K562 (cell line): ENCODE measurements around the gene NUP214. TPM values are rescaled to one million over a fixed set of nuclear protein-coding genes. Genes with fewer than 3 reads are reported as not detected.

ENCODE experiments used
- ATAC-seq: fragments of 200-7000 bp; cut with Tn5 transposase; 3 replicates; pipeline ENCODE4 v1.9.1; 2020; ENCODE audit warnings: moderate library complexity
- BruUV-seq: library from RNA; stranded (reverse); fragments of 400-500 nt; replicated peaks from 2 replicates; lab custom pipeline; 2021; lab: Mats Ljungman, UMichigan
- CTCF ChIA-PET: fragments of 300-600 bp; formaldehyde crosslinking; extraction: SDS; loops from one replicate; lab custom pipeline; 2021; ENCODE audit warnings: low intra/inter-chr PET ratio; lab: Yijun Ruan, JAX
- POLR2A ChIA-PET: fragments of 300-600, 350-650 bp; sonication (Branson Sonifier 250); formaldehyde crosslinking; extraction: SDS; loops from one replicate; lab custom pipeline; 2021; ENCODE audit warnings: antibody characterized with exemption, inconsistent platforms; lab: Yijun Ruan, JAX
- DNase-seq, 4 experiments: peaks; one replicate each; pipeline versions ENCODE4 v3.0.0 to v3.0.0-alpha.2; 2011 to 2018; ENCODE audit warnings: low spot score in 3 of 4, mixed read lengths in 3 of 4; ENCODE audit errors: extremely low read depth in 1 of 4
- FAIRE-seq: peaks from 2 replicates; lab custom pipeline; 2011; peaks lifted over from hg19 to GRCh38; lab: Jason Lieb, UNC
- H2AFZ ChIP-seq: 2 replicates; pipeline ENCODE4 v1.6.0; 2011; ENCODE audit warnings: low read depth, low read length, control low read depth, inconsistent platforms
- H3K27ac ChIP-seq: fragments of 200-600 bp; 3 replicates; pipeline ENCODE4 v1.8.0; 2011; ENCODE audit warnings: low read depth, mild to moderate bottlenecking, control low read depth, inconsistent platforms, low read length, moderate library complexity, mixed read lengths; ENCODE audit errors: extremely low read depth
- H3K27me3 ChIP-seq, 2 experiments: fragments of 300-600 bp in 1 of 2; 2 replicates in 1 of 2; 3 replicates in 1 of 2; pipeline versions ENCODE4 v1.6.0 to v1.8.0; 2011; ENCODE audit warnings: inconsistent platforms in 2 of 2, low read length in 2 of 2, mild to moderate bottlenecking in 1 of 2, mixed read lengths in 1 of 2, moderate library complexity in 1 of 2; ENCODE audit not compliant: control insufficient read depth in 2 of 2, insufficient read depth in 2 of 2
- H3K36me3 ChIP-seq: fragments of 300-600 bp; 3 replicates; pipeline ENCODE4 v1.8.0; 2011; ENCODE audit warnings: mild to moderate bottlenecking, low read length, inconsistent platforms; ENCODE audit not compliant: control insufficient read depth, insufficient read depth
- H3K4me1 ChIP-seq, 2 experiments: fragments of 200-600 bp in 1 of 2; replicated peaks in 1 of 2; 2 replicates in 1 of 2; 3 replicates in 1 of 2; pipeline versions ENCODE4 v1.5.1 to v1.8.0; 2011; ENCODE audit warnings: inconsistent platforms in 2 of 2, low read length in 2 of 2, mild to moderate bottlenecking in 1 of 2, mixed read lengths in 1 of 2, moderate library complexity in 1 of 2; ENCODE audit not compliant: control insufficient read depth in 2 of 2, insufficient read depth in 2 of 2
- H3K4me2 ChIP-seq: 2 replicates; pipeline ENCODE4 v1.6.1; 2011; ENCODE audit warnings: low read length, control low read depth, inconsistent platforms, mixed read lengths; ENCODE audit not compliant: insufficient read depth
- H3K4me3 ChIP-seq: fragments of 200-600 bp; sonication (generic), shearing (Covaris generic); 2 replicates; pipeline ENCODE4 v1.5.1; 2016; ENCODE audit warnings: control low read depth, inconsistent platforms
- H3K79me2 ChIP-seq: fragments of 200-600 bp; 3 replicates; pipeline ENCODE4 v1.8.0; 2011; ENCODE audit warnings: low read length, inconsistent platforms; ENCODE audit not compliant: control insufficient read depth, insufficient read depth
- H3K9ac ChIP-seq, 2 experiments: 2 replicates each; pipeline versions ENCODE4 v1.6.0 to v1.6.1; 2011; ENCODE audit warnings: low read depth in 2 of 2, low read length in 2 of 2, control low read depth in 1 of 2, inconsistent platforms in 1 of 2, mild to moderate bottlenecking in 1 of 2, mixed read lengths in 1 of 2; ENCODE audit not compliant: insufficient read depth in 1 of 2
- H3K9me1 ChIP-seq: one replicate; pipeline ENCODE4 v1.6.0; 2011; ENCODE audit warnings: inconsistent platforms, mild to moderate bottlenecking, low read length, moderate library complexity; ENCODE audit not compliant: control insufficient read depth, insufficient read depth
- H3K9me3 ChIP-seq: replicated peaks from 2 replicates; pipeline ENCODE4 v1.5.1; 2011; ENCODE audit warnings: low read depth, low read length, inconsistent platforms; ENCODE audit not compliant: control insufficient read depth, insufficient read depth
- H4K20me1 ChIP-seq: replicated peaks from 2 replicates; pipeline ENCODE4 v1.6.1; 2011; ENCODE audit warnings: low read length, inconsistent platforms, mixed read lengths; ENCODE audit not compliant: control insufficient read depth, insufficient read depth
- GTF2F1 ChIP-seq: IDR thresholded peaks from 2 replicates; pipeline ENCODE4 v1.6.1; 2011; ENCODE audit warnings: low read depth, low read length, improper control_type of control experiment
- XRCC5 ChIP-seq: fragments of 200-400 bp; formaldehyde crosslinking; IDR thresholded peaks from 2 replicates; pipeline ENCODE4 v1.6.1; 2017; ENCODE audit warnings: low read depth, mild to moderate bottlenecking, low read length
- ZNF76 ChIP-seq: fragments of 250-450 bp; sonication (Bioruptor Pico); IDR thresholded peaks from 2 replicates; pipeline ENCODE4 v1.4.0; 2020; ENCODE audit warnings: mild to moderate bottlenecking, moderate library complexity, borderline replicate concordance
- WGBS: fragments of 100-300 bp; shearing (Covaris generic); methylation state at CpG from one replicate; pipeline ENCODE4 v1.1.6; 2016; ENCODE audit warnings: low coverage, mixed read lengths; ENCODE audit not compliant: insufficient coverage; ENCODE audit errors: missing lambda C conversion rate; 5-methylcytosine and 5-hydroxymethylcytosine counted together
- in situ Hi-C: fragments of 300-500 bp; cut with MboI; formaldehyde crosslinking; loops from 4 replicates; pipeline ENCODE4 v1.15.0; 2018; ENCODE audit warnings: inconsistent platforms, mixed read lengths
- intact Hi-C: fragments of 100-400 bp; cut with micrococcal nuclease; formaldehyde crosslinking; loops from 2 replicates; pipeline ENCODE4 v1.14.2; 2022
- polyA plus RNA-seq, 8 experiments: library from polyadenylated mRNA; depleted of rRNA in 4 of 8; stranded (reverse) in 5 of 8; unstranded in 3 of 8; fragments of >200 nt; fragmentation: Nextera tagmentation in 2 of 8; fragmentation: Illumina TruSeq in 1 of 8; extraction: Ambion mirVana in 2 of 8; extraction: Trizol in 1 of 8; gene quantifications; 2 replicates each; pipeline versions ENCODE4 v1.2.1 to v1.2.3, GENCODE V29; 2011 to 2014; ENCODE audit warnings: inconsistent platforms in 1 of 8, missing spikeins in 1 of 8
- total RNA-seq, 7 experiments: library from RNA; depleted of rRNA in 6 of 7; stranded (reverse); fragments of >200 nt in 6 of 7; fragmentation: Illumina TruSeq in 2 of 7; extraction: Trizol in 2 of 7; gene quantifications; 2 replicates each; pipeline versions ENCODE4 v1.2.1 to v1.2.3, GENCODE V29; 2011 to 2021; ENCODE audit warnings: low replicate concordance in 1 of 7
- TF ChIP-seq, protein P1 (sequence below): fragments of 450-650 bp; IDR thresholded peaks from 2 replicates; pipeline ENCODE4 v1.6.1; 2016; ENCODE audit warnings: mild to moderate bottlenecking

NUP214 gene
- total and polyA plus RNA-seq, 9 of the 15 experiments (the other 6 are each of a cell fraction or from before 2014, with no cell fraction given), result 56.9 to 332 (median 97.1) TPM

DNA sequence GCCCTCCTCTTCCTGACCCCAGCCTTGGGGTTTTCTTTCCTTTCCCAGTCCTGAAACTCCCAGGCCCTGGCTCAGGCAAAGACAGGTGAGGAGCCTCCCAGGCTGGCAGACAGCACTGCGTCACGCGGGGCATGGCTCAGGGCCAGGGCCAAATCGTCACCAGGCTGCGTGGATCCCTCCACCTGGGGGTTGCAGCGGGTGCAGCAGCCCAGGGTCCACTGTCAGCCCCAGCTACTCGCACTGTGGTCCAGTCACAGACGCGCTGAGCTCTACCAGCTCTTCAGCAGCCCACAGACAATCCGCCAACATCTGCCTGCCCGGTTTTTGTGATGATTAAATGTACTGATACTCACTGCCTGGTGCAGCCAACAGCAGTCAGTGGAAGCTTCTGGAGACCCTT is 138.8 kb downstream of the NUP214 start:
- Histone ChIP-seq H3K4me1 (peaks cover 4 to 50% of the 10 kb centered on the region in 2 experiments; a peak in 4 of 5 replicates), H3K36me3 (peaks cover 84% of the 10 kb centered on the region), H3K27ac (no peak overlapping the region), H3K4me3 (no peak overlapping the region), H3K4me2 (no peak overlapping the region), H3K9me3 (no peaks in the 10 kb centered on the region), H3K9me1 (peaks cover 17% of the 10 kb centered on the region), H3K79me2 (peaks cover 57% of the 10 kb centered on the region), H3K27me3 (peaks cover 0 to 5% of the 10 kb centered on the region in 2 experiments; a peak in 2 of 5 replicates), H4K20me1 (peaks cover 22% of the 10 kb centered on the region), H3K9ac (peak overlapping the region in 1 of 2 experiments; percentile 76; a peak in 2 of 4 replicates), H2AFZ (no peak overlapping the region)
- peak; percentile 18 to 76 (median 68) for DNase-seq
- ATAC-seq, result peak; percentile 8
- intact Hi-C loops, result no loop called here
- no peak for FAIRE-seq
- BruUV-seq, result no TSS peak
- TF ChIP-seq, protein P1, sequence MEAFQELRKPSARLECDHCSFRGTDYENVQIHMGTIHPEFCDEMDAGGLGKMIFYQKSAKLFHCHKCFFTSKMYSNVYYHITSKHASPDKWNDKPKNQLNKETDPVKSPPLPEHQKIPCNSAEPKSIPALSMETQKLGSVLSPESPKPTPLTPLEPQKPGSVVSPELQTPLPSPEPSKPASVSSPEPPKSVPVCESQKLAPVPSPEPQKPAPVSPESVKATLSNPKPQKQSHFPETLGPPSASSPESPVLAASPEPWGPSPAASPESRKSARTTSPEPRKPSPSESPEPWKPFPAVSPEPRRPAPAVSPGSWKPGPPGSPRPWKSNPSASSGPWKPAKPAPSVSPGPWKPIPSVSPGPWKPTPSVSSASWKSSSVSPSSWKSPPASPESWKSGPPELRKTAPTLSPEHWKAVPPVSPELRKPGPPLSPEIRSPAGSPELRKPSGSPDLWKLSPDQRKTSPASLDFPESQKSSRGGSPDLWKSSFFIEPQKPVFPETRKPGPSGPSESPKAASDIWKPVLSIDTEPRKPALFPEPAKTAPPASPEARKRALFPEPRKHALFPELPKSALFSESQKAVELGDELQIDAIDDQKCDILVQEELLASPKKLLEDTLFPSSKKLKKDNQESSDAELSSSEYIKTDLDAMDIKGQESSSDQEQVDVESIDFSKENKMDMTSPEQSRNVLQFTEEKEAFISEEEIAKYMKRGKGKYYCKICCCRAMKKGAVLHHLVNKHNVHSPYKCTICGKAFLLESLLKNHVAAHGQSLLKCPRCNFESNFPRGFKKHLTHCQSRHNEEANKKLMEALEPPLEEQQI, result no peak
- TF ChIP-seq XRCC5 (no peak), ZNF76 (no peak), GTF2F1 (0 out of 2 replicates have a peak, but pooled peaks have one; percentile 35)
- CTCF ChIA-PET, result no interaction called here
- WGBS, result 67% methylated on average over 11 of the region's 11 CpGs
- POLR2A ChIA-PET, result interaction anchor here (0.6 to 14.6 kb wide), 7 partner anchors 10 to 309 kb away, joined by 3 to 338 read pairs (median 5); partner anchors contain the start of gene FAM78A
- in situ Hi-C loops, result no loop called here
